B cell (primary cell): ENCODE data around the gene PAMR1.

Source experiments
- EZH2 ChIP-seq: IDR thresholded peaks from 2 replicates; pipeline ENCODE4 v1.6.1; 2012; ENCODE audit warnings: borderline replicate concordance, low read depth, mild to moderate bottlenecking, moderate library complexity, low read length; ENCODE audit not compliant: insufficient read depth, poor library complexity, severe bottlenecking
- TF ChIP-seq, protein P1 (sequence below): fragments of 200-600 bp; IDR thresholded peaks from one replicate; pipeline ENCODE4 v1.8.0; 2022; ENCODE audit warnings: antibody characterized with exemption, mild to moderate bottlenecking

DNA sequence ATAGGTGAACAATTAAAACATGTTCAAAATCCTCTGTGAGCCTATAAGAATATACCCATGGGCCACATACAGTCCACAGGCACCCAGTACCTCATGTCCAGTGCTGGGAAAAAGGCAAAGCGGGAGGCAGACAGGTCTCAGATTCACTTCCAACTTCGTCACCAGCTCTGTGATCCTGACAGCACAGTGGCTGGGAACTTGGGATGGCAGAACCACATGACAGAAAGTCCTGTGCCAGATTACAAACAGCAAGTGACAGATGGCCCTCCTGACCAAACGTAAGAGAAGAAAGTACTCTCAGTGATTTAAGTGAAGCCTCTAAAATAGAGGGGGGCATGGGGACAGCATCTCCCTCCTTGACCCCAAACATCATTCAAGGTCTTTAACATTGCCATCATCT is 111.8 kb downstream of the PAMR1 start:
- TF ChIP-seq, protein P1, sequence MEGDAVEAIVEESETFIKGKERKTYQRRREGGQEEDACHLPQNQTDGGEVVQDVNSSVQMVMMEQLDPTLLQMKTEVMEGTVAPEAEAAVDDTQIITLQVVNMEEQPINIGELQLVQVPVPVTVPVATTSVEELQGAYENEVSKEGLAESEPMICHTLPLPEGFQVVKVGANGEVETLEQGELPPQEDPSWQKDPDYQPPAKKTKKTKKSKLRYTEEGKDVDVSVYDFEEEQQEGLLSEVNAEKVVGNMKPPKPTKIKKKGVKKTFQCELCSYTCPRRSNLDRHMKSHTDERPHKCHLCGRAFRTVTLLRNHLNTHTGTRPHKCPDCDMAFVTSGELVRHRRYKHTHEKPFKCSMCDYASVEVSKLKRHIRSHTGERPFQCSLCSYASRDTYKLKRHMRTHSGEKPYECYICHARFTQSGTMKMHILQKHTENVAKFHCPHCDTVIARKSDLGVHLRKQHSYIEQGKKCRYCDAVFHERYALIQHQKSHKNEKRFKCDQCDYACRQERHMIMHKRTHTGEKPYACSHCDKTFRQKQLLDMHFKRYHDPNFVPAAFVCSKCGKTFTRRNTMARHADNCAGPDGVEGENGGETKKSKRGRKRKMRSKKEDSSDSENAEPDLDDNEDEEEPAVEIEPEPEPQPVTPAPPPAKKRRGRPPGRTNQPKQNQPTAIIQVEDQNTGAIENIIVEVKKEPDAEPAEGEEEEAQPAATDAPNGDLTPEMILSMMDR: no peak
- TF ChIP-seq EZH2: no peak
